Fibroblast of lung (primary cell): ENCODE data around the gene CAMTA1. TPM values are rescaled to one million over a fixed set of nuclear protein-coding genes. Genes with fewer than 3 reads are reported as not detected.

Experiments used
- DNase-seq, 2 donors: peaks; one replicate each; pipeline versions ENCODE4 v3.0.0 to v3.0.0-alpha.2; 2010; ENCODE audit warnings: low read depth in 2 of 2
- H2AFZ ChIP-seq: 2 replicates; pipeline ENCODE4 v1.5.1; 2012; ENCODE audit warnings: low read length, control low read depth, inconsistent platforms
- H3K27ac ChIP-seq: 2 replicates; pipeline ENCODE4 v1.5.1; 2011; ENCODE audit warnings: low read length, control low read depth; ENCODE audit not compliant: insufficient read depth
- H3K27me3 ChIP-seq: 2 replicates; pipeline ENCODE4 v1.5.1; 2011; ENCODE audit warnings: mild to moderate bottlenecking, low read length; ENCODE audit not compliant: control insufficient read depth, insufficient read depth
- H3K36me3 ChIP-seq: 2 replicates; pipeline ENCODE4 v1.5.1; 2011; ENCODE audit warnings: low read length; ENCODE audit not compliant: control insufficient read depth, insufficient read depth
- H3K4me1 ChIP-seq: 2 replicates; pipeline ENCODE4 v1.5.1; 2011; ENCODE audit warnings: low read length; ENCODE audit not compliant: control insufficient read depth, insufficient read depth; ENCODE audit errors: extremely low read depth
- H3K4me2 ChIP-seq: 2 replicates; pipeline ENCODE4 v1.5.1; 2011; ENCODE audit warnings: low read length, control low read depth; ENCODE audit not compliant: insufficient read depth; ENCODE audit errors: extremely low read depth
- H3K4me3 ChIP-seq, 4 experiments: fragments of 200-600 bp in 1 of 4; sonication (generic) in 1 of 4; replicated peaks in 1 of 4; 2 replicates each; pipeline ENCODE4 v1.5.1; 2011 to 2016; ENCODE audit warnings: low read length in 4 of 4, low read depth in 3 of 4, mild to moderate bottlenecking in 3 of 4, control low read depth in 2 of 4, inconsistent platforms in 1 of 4, mixed read lengths in 1 of 4; ENCODE audit not compliant: insufficient read depth in 1 of 4; ENCODE audit errors: control extremely low read depth in 1 of 4
- H3K79me2 ChIP-seq: 2 replicates; pipeline ENCODE4 v1.5.1; 2012; ENCODE audit warnings: mild to moderate bottlenecking, low read length, inconsistent platforms; ENCODE audit not compliant: control insufficient read depth, insufficient read depth
- H3K9ac ChIP-seq: 2 replicates; pipeline ENCODE4 v1.5.1; 2011; ENCODE audit warnings: mild to moderate bottlenecking, low read length, control low read depth; ENCODE audit not compliant: insufficient read depth
- H3K9me3 ChIP-seq: 2 replicates; pipeline ENCODE4 v1.5.1; 2012; ENCODE audit warnings: low read depth, low read length; ENCODE audit not compliant: control insufficient read depth, insufficient read depth
- H4K20me1 ChIP-seq: 2 replicates; pipeline ENCODE4 v1.5.1; 2011; ENCODE audit warnings: low read length; ENCODE audit not compliant: control insufficient read depth, insufficient read depth; ENCODE audit errors: extremely low read depth
- CTCF ChIP-seq, 2 donors: IDR thresholded peaks in 1 of 2; conservative IDR thresholded peaks in 1 of 2; 1 replicate in 1 of 2; 2 replicates in 1 of 2; pipeline ENCODE4 v1.5.1; 2011 to 2012; ENCODE audit warnings: low read length in 2 of 2, control low read depth in 1 of 2, inconsistent platforms in 1 of 2, low read depth in 1 of 2, mild to moderate bottlenecking in 1 of 2
- EZH2 ChIP-seq: IDR thresholded peaks from 2 replicates; pipeline ENCODE4 v1.5.1; 2012; ENCODE audit warnings: low read length, control low read depth, mild to moderate bottlenecking; ENCODE audit errors: missing control alignments
- polyA plus RNA-seq, 2 donors: library from polyadenylated mRNA; depleted of rRNA in 1 of 2; stranded (reverse) in 1 of 2; unstranded in 1 of 2; fragments of >200 nt; gene quantifications; 2 replicates each; pipeline ENCODE4 v1.2.1, GENCODE V29; 2011 to 2012; ENCODE audit warnings: missing spikeins in 1 of 2
- total RNA-seq: library from RNA; depleted of rRNA; stranded (reverse); fragments of >200 nt; gene quantifications from 2 replicates; pipeline ENCODE4 v1.2.1, GENCODE V29; 2014

Gene CAMTA1
- total and polyA plus RNA-seq, 2 donors (not counting 1 experiment from before 2014, with no cell fraction given): 47.6 to 86.0 TPM

- Histone ChIP-seq H3K27ac (no peak overlapping the region), H3K36me3 (no peaks in the 10 kb centered on the region), H3K4me1 (no peaks in the 10 kb centered on the region), H3K79me2 (no peaks in the 10 kb centered on the region), H3K4me3 (no peak overlapping the region), H3K4me2 (no peak overlapping the region), H3K9ac (no peak overlapping the region), H4K20me1 (no peaks in the 10 kb centered on the region), H2AFZ (no peak overlapping the region), H3K9me3 (no peaks in the 10 kb centered on the region), H3K27me3 (no peaks in the 10 kb centered on the region)
- TF ChIP-seq CTCF (conservative IDR thresholded peaks at IDR 0.05 in 1 of 2, IDR thresholded peaks at IDR 0.05 in 1 of 2; ENCODE audit: low read depth in 1 of 2, low read length in 2 of 2) (no peak), EZH2 (no peak)
- no peak for DNase-seq
Measured at GRCh38 chr1:7761103-7761502, 975.8 kb downstream of the CAMTA1 start.

GRCh38 chr1:7767176-7767575, 981.9 kb downstream of the CAMTA1 start:
- DNase-seq: no peak
- no peak overlapping the region for H3K27ac ChIP-seq
- no peaks in the 10 kb centered on the region for H3K27me3 ChIP-seq
- no peak overlapping the region for H3K4me2 ChIP-seq
- H2AFZ ChIP-seq: no peak overlapping the region
- no peaks in the 10 kb centered on the region for H4K20me1 ChIP-seq
- no peaks in the 10 kb centered on the region for H3K36me3 ChIP-seq
- TF ChIP-seq CTCF (conservative IDR thresholded peaks at IDR 0.05 in 1 of 2, IDR thresholded peaks at IDR 0.05 in 1 of 2; ENCODE audit: low read depth in 1 of 2, low read length in 2 of 2): no peak
- TF ChIP-seq EZH2: no peak
- peaks cover 8% of the 10 kb centered on the region for H3K79me2 ChIP-seq
- no peak overlapping the region for H3K4me3 ChIP-seq
- H3K4me1 ChIP-seq: no peaks in the 10 kb centered on the region
- H3K9ac ChIP-seq: no peak overlapping the region
- H3K9me3 ChIP-seq: no peaks in the 10 kb centered on the region

- Histone ChIP-seq H3K4me2 (no peak overlapping the region), H3K9ac (no peak overlapping the region), H3K36me3 (no peaks in the 10 kb centered on the region), H3K79me2 (peaks cover 20% of the 10 kb centered on the region), H3K4me1 (no peaks in the 10 kb centered on the region), H4K20me1 (no peaks in the 10 kb centered on the region), H3K27ac (no peak overlapping the region), H3K27me3 (no peaks in the 10 kb centered on the region), H2AFZ (no peak overlapping the region), H3K9me3 (no peaks in the 10 kb centered on the region), H3K4me3 (no peak overlapping the region)
- TF ChIP-seq EZH2 (no peak), CTCF (conservative IDR thresholded peaks at IDR 0.05 in 1 of 2, IDR thresholded peaks at IDR 0.05 in 1 of 2; ENCODE audit: low read depth in 1 of 2, low read length in 2 of 2) (no peak)
- no peak for DNase-seq
Measured at GRCh38 chr1:7768583-7768982, 983.3 kb downstream of the CAMTA1 start.
